ENCODE measurements around the gene WWTR1.

WWTR1 gene
- total RNA-seq = 0 to 5.1 (median 1.2) reads per million in 9 experiments

DNA sequence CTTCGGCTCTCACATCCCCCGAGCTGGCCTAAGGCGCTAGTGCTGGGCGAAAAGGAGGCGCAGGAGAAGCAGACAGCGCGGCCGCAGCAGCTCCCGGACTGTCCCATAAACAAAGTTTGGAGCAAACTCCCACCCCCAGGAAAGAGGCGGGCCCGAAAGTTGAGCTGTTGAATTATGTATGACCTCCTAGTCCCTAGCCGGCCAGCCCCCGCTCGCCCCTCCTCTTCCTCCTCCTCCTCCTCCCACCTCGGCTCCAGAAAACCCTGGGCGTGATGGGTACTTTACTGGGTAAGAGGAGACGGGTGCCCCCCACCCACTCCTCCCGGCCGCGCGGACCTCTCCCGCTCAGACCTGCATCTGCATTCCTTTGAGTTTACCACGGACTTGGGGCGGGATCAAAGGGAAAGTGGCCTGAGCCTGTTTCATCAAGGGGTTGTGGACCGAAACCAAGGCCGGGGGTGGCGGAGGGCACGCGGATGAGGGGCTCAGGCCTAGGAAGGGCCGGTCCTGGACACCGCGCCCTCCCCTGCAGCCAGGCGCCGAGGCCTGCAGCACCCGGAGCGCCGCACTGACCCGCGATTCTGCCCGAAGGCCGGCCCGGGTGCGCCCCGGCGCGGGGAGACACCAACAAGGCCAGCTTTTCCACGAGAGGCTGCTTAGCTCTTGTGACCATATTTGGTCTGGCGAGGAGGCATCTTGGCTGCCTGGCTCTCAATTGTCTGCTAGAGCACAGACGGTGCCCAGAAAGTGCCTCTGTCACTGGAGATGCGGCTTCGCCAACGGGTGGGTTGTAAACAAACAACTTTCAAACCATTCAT lies at the start of gene WWTR1:
TSS of gene WWTR1 (minus strand) at position 100 of the 818 bp plus-strand sequence. CDS start 719 bp downstream, outside the sequence.
- Mint-ChIP-seq H3K27ac (peak within 1 kb of the TSS in 1 of 2 donors; percentile 33), H3K36me3 (ENCODE audit: insufficient read depth) (no peaks in the 10 kb centered on the region), H3K4me1 (ENCODE audit: low read depth in 2 of 2) (peaks cover 8 to 15% of the 10 kb centered on the region in 2 donors), H3K4me3 (peak within 1 kb of the TSS; percentile 79 to 85), H3K9me3 (no peaks in the 10 kb centered on the region), H3K27me3 (peaks cover 41 to 64% of the 10 kb centered on the region in 2 donors)
- peak; percentile 77 for ATAC-seq (replicated peaks)
- peak; percentile 6 to 14 (median 11) for DNase-seq

DNA sequence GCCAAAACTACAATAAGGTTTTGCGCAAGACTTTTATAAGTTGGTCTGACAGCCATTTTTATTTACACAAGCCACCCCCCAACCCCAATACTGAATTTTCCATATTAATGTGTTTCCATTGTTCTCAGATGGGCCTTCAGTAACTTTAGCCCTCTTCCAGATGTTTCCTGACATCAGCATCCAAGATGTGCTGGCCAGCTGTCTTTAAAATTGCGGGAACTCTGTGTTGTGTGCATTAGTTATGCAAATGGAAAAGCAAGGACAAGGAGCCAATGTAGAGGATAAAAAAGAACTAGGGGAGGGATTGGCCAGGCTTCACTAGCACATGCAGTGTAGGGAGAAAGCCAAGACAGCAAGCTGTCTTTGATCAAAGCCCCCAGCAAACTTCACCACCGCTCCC lies 49.1 kb upstream of the WWTR1 start:
- Mint-ChIP-seq H3K9me3 (no peaks in the 10 kb centered on the region), H3K4me1 (ENCODE audit: low read depth in 2 of 2) (peaks cover 4 to 9% of the 10 kb centered on the region in 2 donors), H3K4me3 (no peak overlapping the region), H3K27me3 (no peaks in the 10 kb centered on the region), H3K36me3 (ENCODE audit: insufficient read depth) (no peaks in the 10 kb centered on the region), H3K27ac (no peak overlapping the region)
- no peak for ATAC-seq (replicated peaks)
- DNase-seq = no peak

DNA sequence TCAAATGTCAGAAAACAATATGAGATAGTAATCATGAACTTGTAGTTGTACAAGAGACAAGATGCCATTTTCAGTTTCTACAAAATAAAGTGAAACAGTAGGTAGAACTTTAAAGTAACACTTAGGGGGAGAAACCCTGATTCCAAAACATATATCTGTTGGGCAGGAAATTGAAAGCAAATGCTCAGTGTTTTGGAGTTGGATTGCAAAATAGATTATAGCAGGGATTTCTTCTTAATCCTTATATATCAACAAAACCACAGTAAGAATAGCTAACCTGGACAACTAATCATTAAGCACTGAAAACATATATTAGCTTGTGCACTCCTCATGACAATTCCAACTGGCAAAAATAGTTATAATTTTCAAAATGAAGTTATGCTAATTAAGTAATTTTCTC lies 47.6 kb upstream of the WWTR1 start:
- Mint-ChIP-seq H3K9me3 (no peaks in the 10 kb centered on the region), H3K27me3 (no peaks in the 10 kb centered on the region), H3K36me3 (ENCODE audit: insufficient read depth) (no peaks in the 10 kb centered on the region), H3K4me3 (no peak overlapping the region), H3K4me1 (ENCODE audit: low read depth in 2 of 2) (peaks cover 7 to 17% of the 10 kb centered on the region in 2 donors), H3K27ac (no peak overlapping the region)
- ATAC-seq (replicated peaks) = no peak
- no peak for DNase-seq

DNA sequence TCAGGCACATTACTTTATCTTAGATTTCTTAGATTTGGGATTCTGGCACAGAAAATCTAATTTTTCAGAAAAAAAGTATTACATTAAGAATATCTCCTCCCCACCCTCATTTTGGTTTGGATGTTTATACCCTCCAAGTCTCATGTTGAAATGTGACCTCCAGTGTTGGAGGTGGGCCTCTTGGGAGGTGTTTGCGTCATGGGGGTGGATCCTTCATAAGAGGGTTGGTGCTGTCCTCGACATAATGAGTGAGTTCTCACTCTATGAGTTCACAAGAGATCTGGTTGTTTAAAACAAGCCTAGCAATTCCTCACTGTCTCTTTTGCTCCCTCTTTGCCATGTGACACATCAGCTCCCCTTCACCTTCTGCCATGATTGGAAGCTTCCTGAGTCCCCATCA lies 45.6 kb upstream of the WWTR1 start:
- Mint-ChIP-seq H3K36me3 (ENCODE audit: insufficient read depth) (no peaks in the 10 kb centered on the region), H3K27ac (no peak overlapping the region), H3K4me3 (no peak overlapping the region), H3K9me3 (peaks cover 5 to 8% of the 10 kb centered on the region in 2 donors), H3K4me1 (ENCODE audit: low read depth in 2 of 2) (peaks cover 7 to 17% of the 10 kb centered on the region in 2 donors), H3K27me3 (no peaks in the 10 kb centered on the region)
- ATAC-seq (replicated peaks) (no peak), DNase-seq (no peak)

DNA sequence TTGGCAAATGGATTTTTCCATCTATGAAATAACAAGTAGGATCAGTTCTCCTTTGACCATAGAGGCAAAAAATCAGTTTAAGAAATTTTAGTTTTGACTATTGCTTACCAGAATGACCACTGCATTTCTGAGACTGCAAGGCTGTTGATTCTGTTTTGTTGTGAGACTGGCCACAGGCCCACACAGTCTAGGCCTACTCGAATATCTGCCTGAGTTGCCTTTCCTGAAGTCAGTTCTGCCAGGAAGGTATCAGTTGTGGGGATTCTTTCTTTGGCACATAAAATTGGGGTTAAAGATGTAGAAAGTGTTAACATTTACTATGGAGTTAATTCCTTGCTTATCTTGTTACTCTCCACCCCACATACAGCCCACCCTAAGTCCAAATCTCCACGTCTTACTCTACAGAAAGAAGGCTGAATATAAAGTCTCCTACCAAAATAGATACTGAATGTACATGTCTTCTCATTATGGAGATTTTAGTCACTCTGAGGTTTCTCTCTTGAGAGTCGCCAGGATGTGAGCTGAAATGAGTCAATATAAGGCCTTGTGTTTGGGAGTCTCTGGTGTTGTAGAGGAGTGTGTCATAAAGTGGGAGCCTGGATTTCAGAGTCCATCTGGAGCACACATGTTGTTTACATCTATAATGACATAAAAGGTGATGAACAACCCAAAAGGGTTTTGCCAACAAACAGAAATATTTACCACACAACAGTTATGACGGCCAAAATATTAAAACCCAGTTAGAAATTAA lies 45.0 kb upstream of the WWTR1 start:
- Mint-ChIP-seq H3K27ac (peak overlapping the region in 1 of 2 donors; percentile 21), H3K27me3 (no peaks in the 10 kb centered on the region), H3K9me3 (peaks cover 7 to 8% of the 10 kb centered on the region in 2 donors), H3K4me1 (ENCODE audit: low read depth in 2 of 2) (peaks cover 7 to 17% of the 10 kb centered on the region in 2 donors), H3K4me3 (no peak overlapping the region), H3K36me3 (ENCODE audit: insufficient read depth) (no peaks in the 10 kb centered on the region)
- ATAC-seq (replicated peaks) (no peak), DNase-seq (no peak)

DNA sequence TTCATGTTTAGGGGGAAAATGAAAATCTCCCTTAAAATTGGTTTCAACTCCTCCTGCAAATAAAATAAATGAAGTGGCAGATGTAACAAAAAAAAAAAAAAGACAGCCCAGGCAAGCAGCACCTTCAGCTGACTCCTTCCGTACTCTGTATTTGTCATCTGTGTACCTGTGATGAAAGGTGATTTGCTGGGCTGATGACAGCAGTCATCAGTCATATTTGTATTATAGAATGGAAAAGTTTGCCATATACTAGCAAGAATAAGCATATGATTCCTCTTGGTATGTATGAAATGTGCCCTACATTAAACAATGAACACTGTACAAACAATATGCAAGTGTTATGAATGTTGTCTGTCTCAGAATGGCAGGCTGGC lies 44.1 kb upstream of the WWTR1 start:
- DNase-seq (no peak), ATAC-seq (replicated peaks) (peak; percentile 54)
- Mint-ChIP-seq H3K27me3 (no peaks in the 10 kb centered on the region), H3K27ac (peak overlapping the region; percentile 71 to 88), H3K4me3 (peak overlapping the region; percentile 61 to 64), H3K4me1 (ENCODE audit: low read depth in 2 of 2) (peaks cover 7 to 17% of the 10 kb centered on the region in 2 donors), H3K36me3 (ENCODE audit: insufficient read depth) (no peaks in the 10 kb centered on the region), H3K9me3 (peaks cover 7 to 8% of the 10 kb centered on the region in 2 donors)

DNA sequence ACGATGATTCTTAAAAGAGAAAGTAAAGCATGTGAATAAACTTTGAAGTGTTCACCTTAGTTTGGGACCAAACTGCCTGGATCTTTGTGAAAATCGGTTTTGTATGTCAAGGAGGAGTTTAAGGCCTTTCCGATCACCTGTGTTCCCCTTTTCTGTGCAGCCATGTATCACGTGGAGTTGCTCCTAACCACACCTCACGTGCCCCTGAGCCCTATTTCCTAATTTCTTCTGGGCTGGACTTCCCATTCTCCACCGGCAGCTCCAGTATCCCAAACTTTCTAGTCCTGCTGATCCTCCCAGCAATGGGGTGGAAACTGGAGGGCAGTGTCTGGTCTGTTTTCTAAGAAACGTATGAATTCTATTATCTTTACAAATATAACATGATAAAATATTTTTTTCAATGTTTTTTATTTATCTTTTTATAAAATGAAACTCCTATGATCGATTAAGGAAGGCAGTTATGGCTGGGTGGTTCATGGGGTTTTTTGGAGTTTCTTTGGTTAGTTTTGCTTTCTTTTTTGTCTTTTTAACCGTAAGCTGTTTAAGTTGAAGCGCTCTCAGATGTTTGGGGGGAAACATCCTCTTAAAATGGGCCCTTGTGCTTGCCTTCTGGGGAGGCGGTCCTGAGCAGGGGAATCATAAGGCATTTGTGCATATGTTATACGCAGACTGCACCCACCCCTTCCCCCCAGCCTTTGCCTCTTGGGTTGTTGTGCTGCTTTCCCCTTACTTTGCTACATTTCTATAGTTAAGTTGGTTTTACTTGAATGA lies 43.6 kb upstream of the WWTR1 start:
- Mint-ChIP-seq H3K36me3 (ENCODE audit: insufficient read depth) (no peaks in the 10 kb centered on the region), H3K27ac (peak overlapping the region; percentile 71 to 88), H3K9me3 (peaks cover 7 to 8% of the 10 kb centered on the region in 2 donors)

DNA sequence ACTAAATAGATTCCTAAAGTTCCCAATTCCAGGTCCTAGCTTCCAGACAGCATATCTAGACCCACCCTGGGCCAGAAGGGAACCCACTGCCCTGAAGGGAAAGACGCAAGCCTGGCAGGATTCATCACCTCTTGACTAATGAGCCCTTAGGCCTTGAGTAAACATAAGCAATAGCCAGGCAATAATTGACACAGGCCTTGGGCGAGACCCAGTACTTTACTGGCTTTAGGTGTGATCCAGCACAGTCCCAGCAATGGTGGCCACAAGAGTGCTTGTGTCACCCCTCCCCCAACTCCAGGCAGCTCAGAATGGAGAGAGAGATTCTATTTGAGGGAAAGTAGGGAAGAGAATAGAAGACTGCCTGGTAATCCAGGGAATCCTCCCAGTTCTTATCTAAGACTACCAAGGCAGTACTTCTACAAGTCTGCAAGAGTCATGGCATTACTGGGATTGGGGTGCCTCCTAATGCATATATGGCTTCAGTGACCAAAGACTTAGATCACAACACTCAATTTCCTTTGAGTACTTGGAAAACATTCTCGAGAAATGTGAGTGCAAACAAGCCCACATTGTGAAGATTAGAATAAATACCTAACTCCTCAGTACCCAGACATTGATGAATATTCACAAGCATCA lies 30.4 kb upstream of the WWTR1 start:
- Mint-ChIP-seq H3K27ac (no peak overlapping the region), H3K4me1 (ENCODE audit: low read depth in 2 of 2) (no peaks in the 10 kb centered on the region), H3K27me3 (peaks cover 30 to 34% of the 10 kb centered on the region in 2 donors), H3K9me3 (no peaks in the 10 kb centered on the region), H3K36me3 (ENCODE audit: insufficient read depth) (no peaks in the 10 kb centered on the region), H3K4me3 (no peak overlapping the region)
- DNase-seq (no peak), ATAC-seq (replicated peaks) (no peak)

More for the DNA sequence above, 43.6 kb upstream of the WWTR1 start:
- H3K27me3 Mint-ChIP-seq = no peaks in the 10 kb centered on the region
- peaks cover 7 to 17% of the 10 kb centered on the region in 2 donors for H3K4me1 Mint-ChIP-seq (ENCODE audit: low read depth in 2 of 2)
- peak; percentile 84 for ATAC-seq (replicated peaks)
- H3K4me3 Mint-ChIP-seq = peak overlapping the region; percentile 61 to 64
- no peak for DNase-seq

DNA sequence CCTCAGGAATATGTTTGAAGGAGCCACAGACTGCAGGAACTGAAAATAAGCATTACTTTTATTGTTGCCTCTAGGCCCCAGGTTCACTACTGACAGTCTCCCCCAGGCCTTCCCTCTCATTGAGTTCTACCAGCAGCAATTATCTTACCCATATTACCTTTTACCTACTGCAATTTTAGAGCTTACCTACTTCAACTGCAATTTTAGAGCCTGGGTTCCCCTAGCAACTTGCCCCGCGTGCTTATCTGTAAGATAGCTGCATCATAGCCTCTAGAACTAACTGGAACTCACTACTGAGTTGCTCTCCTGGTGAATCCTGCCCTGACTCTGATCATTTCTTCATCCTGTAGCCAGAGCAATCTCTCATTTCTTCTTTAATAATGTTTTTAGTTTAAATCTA lies 29.2 kb upstream of the WWTR1 start:
- ATAC-seq (replicated peaks) (no peak), DNase-seq (no peak)
- Mint-ChIP-seq H3K27me3 (peaks cover 30 to 34% of the 10 kb centered on the region in 2 donors), H3K9me3 (no peaks in the 10 kb centered on the region), H3K27ac (no peak overlapping the region), H3K4me3 (no peak overlapping the region), H3K36me3 (ENCODE audit: insufficient read depth) (no peaks in the 10 kb centered on the region), H3K4me1 (ENCODE audit: low read depth in 2 of 2) (no peaks in the 10 kb centered on the region)

DNA sequence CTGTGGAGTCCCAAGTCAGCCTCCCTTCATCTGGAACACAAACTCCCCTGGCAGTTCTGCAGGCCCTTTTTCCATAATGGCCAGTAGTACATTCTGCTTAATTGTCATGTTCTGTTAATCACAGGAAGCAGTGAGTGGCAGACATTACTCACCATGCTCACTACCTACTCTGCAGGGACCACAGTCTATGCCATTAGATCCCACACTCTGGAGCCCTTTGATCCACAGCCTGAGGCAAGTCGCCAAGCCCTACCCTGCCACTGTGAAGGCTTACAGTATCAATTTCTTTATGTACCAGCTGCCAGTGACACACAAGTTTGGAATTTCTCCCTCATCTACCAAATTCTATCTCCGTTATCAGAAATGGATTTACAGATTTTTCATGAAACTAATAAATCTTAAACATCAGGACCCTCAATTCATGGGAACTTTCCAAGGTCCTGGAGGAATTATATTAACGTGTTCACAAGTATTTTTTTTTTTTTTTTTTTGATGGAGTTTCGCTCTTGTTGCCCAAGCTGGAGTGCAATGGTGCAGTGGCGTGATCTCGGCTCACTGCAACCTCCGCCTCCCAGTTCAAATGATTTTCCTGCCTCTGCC lies 20.6 kb upstream of the WWTR1 start:
- H3K4me1 Mint-ChIP-seq (ENCODE audit: low read depth in 2 of 2) = no peaks in the 10 kb centered on the region
- DNase-seq = no peak
- no peak for ATAC-seq (replicated peaks)
- H3K27me3 Mint-ChIP-seq = peaks cover 9% of the 10 kb centered on the region in 2 donors
- H3K4me3 Mint-ChIP-seq = no peak overlapping the region
- no peaks in the 10 kb centered on the region for H3K36me3 Mint-ChIP-seq (ENCODE audit: insufficient read depth)
- H3K9me3 Mint-ChIP-seq = no peaks in the 10 kb centered on the region
- no peak overlapping the region for H3K27ac Mint-ChIP-seq

DNA sequence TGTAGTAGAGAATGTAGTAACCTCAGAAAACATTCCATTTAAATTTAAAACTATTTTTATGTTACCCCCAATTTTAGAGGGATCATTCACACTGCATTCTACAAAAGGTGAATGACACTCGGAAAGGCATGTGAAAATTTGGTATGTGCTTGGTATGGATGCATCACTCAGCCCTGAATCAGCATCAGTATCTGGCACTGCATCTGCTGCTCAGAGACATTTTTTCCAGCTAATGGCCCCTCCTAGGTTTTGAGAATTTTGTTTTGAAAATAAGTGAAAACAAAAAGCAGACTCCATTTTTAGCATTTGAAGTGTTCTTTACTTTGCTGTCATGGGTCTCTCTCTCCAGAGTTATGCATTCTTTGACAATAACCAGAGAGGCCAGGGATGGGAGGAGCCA lies 15.6 kb upstream of the WWTR1 start:
- DNase-seq = no peak
- no peaks in the 10 kb centered on the region for H3K4me1 Mint-ChIP-seq (ENCODE audit: low read depth in 2 of 2)
- H3K27ac Mint-ChIP-seq = no peak overlapping the region
- no peaks in the 10 kb centered on the region for H3K9me3 Mint-ChIP-seq
- no peaks in the 10 kb centered on the region for H3K36me3 Mint-ChIP-seq (ENCODE audit: insufficient read depth)
- H3K4me3 Mint-ChIP-seq = no peak overlapping the region
- ATAC-seq (replicated peaks) = no peak
- H3K27me3 Mint-ChIP-seq = peaks cover 20 to 21% of the 10 kb centered on the region in 2 donors

DNA sequence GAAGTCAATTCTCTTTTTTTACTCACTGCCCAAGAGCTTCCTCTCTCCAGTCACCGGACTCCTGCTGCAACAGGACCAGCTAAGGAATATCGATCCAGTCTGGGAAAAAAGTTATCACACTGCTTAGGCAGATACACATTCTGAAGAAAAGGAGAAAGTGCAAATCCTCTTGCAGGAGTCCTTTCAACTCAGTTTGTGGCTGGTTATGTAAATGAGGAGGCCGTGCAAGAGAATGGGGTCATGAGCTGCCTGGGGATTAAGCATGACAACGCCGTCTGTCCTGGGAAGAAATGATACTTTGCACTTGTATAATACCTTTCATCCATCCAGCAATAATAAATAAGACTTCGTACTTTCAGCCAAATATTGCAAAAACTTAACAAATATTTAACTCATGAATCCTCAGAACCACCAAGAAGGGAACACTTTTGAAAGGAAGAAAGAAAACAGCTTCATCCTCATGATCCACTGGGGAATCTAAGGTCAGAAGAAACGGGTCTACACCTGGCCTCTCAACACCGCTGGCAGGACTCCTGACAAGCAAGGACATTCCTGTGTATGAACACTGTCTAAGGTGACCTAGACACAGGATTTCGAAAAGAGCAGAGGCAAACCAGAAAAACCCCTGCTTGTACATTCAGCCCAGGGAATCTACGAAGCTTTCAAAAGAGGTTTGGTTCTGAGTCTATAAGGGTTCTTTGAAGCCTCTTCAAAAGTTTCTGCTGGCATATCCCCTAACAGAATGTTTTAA lies 13.1 kb upstream of the WWTR1 start:
- ATAC-seq (replicated peaks) (no peak), DNase-seq (no peak)
- Mint-ChIP-seq H3K4me1 (ENCODE audit: low read depth in 2 of 2) (no peaks in the 10 kb centered on the region), H3K9me3 (no peaks in the 10 kb centered on the region), H3K27me3 (peaks cover 20 to 27% of the 10 kb centered on the region in 2 donors), H3K4me3 (no peak overlapping the region), H3K27ac (no peak overlapping the region), H3K36me3 (ENCODE audit: insufficient read depth) (no peaks in the 10 kb centered on the region)
